ENCODE measurements around the gene DNAH6. TPM values are rescaled to one million over a fixed set of nuclear protein-coding genes. Genes with fewer than 3 reads are reported as not detected.

Gene DNAH6
- total and polyA plus RNA-seq, 9 of the 15 experiments (the other 6 are each of a cell fraction or from before 2014, with no cell fraction given) = 0.01 to 0.04 (median 0.01) TPM; not detected in 5

DNA sequence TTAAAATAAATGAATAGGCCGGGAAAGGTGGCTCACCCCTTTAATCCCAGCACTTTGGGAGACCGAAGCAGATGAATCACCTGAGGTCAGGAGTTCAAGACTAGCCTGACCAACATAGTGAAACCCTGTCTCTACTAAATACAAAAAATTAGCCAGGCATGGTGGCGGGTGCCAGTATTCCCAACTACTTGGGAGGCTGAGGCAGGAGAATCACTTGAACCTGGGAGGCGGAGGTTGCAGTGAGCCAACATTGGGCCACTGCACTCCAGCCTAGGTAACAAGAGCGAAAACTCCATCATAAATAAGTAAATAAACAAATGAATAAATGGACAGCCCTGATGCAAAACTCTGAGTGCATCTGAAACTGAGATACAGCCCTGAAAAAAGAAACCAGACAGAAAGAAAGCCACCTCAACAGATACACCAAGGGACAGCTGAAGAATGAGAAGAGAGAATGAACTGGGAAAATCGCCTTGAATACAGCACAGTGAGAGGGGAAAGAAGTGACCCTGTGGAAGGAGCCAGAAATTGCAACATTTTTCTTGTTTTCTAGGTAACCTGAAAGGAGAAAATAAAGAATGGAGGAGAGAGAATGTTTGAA lies 300.2 kb downstream of the DNAH6 start (continued):
- TF ChIP-seq, protein P1, sequence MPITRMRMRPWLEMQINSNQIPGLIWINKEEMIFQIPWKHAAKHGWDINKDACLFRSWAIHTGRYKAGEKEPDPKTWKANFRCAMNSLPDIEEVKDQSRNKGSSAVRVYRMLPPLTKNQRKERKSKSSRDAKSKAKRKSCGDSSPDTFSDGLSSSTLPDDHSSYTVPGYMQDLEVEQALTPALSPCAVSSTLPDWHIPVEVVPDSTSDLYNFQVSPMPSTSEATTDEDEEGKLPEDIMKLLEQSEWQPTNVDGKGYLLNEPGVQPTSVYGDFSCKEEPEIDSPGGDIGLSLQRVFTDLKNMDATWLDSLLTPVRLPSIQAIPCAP (CRISPR knock-in tag; IDR thresholded peaks at IDR 0.05; ENCODE audit: borderline replicate concordance) = no peak
- TF ChIP-seq ESRRA (IDR thresholded peaks at IDR 0.05; ENCODE audit: borderline replicate concordance, low read depth) = no peak
- no peak for TF ChIP-seq U2AF1 (optimal IDR thresholded peaks at IDR 0.05; ENCODE audit: low read depth, low read length)

- no TSS peak for BruUV-seq (replicated peaks)
- H4K20me1 ChIP-seq (replicated peaks; ENCODE audit: control insufficient read depth, insufficient read depth, low read length) = no peaks in the 10 kb centered on the region
- H3K4me1 ChIP-seq (replicated peaks in 1 of 2; ENCODE audit: control insufficient read depth in 2 of 2, insufficient read depth in 2 of 2, low read length in 2 of 2) = no peaks in the 10 kb centered on the region
- DNase-seq (ENCODE audit: extremely low read depth in 1 of 4, low spot score in 3 of 4) (no peak), ATAC-seq (no peak), FAIRE-seq (no peak)
- ChIA-PET POLR2A (no interaction called here), CTCF (ENCODE audit: low intra/inter-chr PET ratio) (interaction anchor here (0.6 kb wide), 1 partner anchor 302 kb away, joined by 3 read pairs; no protein-coding TSS in a partner anchor)
- H3K27me3 ChIP-seq (ENCODE audit: control insufficient read depth in 2 of 2, insufficient read depth in 2 of 2, low read length in 2 of 2) = peaks cover 5 to 24% of the 10 kb centered on the region in 2 experiments; a peak in 4 of 5 replicates
- H3K4me3 ChIP-seq = no peak overlapping the region
- intact Hi-C loops (cut with micrococcal nuclease) (no loop called here), in situ Hi-C loops (cut with MboI) (no loop called here)
- H3K27ac ChIP-seq (ENCODE audit: extremely low read depth, low read depth, low read length) = no peak overlapping the region
- H3K36me3 ChIP-seq (ENCODE audit: control insufficient read depth, insufficient read depth, low read length) = no peaks in the 10 kb centered on the region
- 0% methylated on average over 2 of the region's 2 CpGs for WGBS (ENCODE audit: insufficient coverage, low coverage, missing lambda C conversion rate)
- no peaks in the 10 kb centered on the region for H3K9me3 ChIP-seq (replicated peaks; ENCODE audit: control insufficient read depth, insufficient read depth, low read depth, low read length)
- H3K9ac ChIP-seq (ENCODE audit: insufficient read depth in 1 of 2, low read depth in 2 of 2, low read length in 2 of 2) = no peak overlapping the region
- H3K79me2 ChIP-seq (ENCODE audit: control insufficient read depth, insufficient read depth, low read length) = no peaks in the 10 kb centered on the region
- no peaks in the 10 kb centered on the region for H3K9me1 ChIP-seq (ENCODE audit: control insufficient read depth, insufficient read depth, low read length)
- no peak overlapping the region for H2AFZ ChIP-seq (ENCODE audit: low read depth, low read length)
- no peak overlapping the region for H3K4me2 ChIP-seq (ENCODE audit: insufficient read depth, low read length)
- TF ChIP-seq ZNF639 (CRISPR knock-in tag; conservative IDR thresholded peaks at IDR 0.05 in 1 of 2, IDR thresholded peaks at IDR 0.05 in 1 of 2) (no peak), CREB1 (IDR thresholded peaks at IDR 0.05) (no peak), CREB1 (CRISPR knock-in tag; IDR thresholded peaks at IDR 0.05) (no peak), ZNF263 (CRISPR knock-in tag; IDR thresholded peaks at IDR 0.05; ENCODE audit: borderline replicate concordance) (no peak), NFATC3 (IDR thresholded peaks at IDR 0.05) (no peak), CEBPB (tag; IDR thresholded peaks at IDR 0.05) (no peak), PCBP1 (IDR thresholded peaks at IDR 0.05; ENCODE audit: low read depth, low read length, poor library complexity, severe bottlenecking) (no peak), CREBBP (IDR thresholded peaks at IDR 0.05; ENCODE audit: low read depth, low read length) (no peak), NR2C1 (IDR thresholded peaks at IDR 0.05) (no peak), NR2C1 (tag; IDR thresholded peaks at IDR 0.05) (no peak), PURB (CRISPR knock-in tag; IDR thresholded peaks at IDR 0.05; ENCODE audit: low read depth) (no peak), TCF7L2 (IDR thresholded peaks at IDR 0.05; ENCODE audit: low read depth, low read length) (no peak), NCOA2 (IDR thresholded peaks at IDR 0.05; ENCODE audit: partially characterized antibody in 2 of 2) (no peak), ADNP (tag; IDR thresholded peaks at IDR 0.05) (no peak), KLF1 (tag; IDR thresholded peaks at IDR 0.05) (no peak)
- TF ChIP-seq, protein P2, sequence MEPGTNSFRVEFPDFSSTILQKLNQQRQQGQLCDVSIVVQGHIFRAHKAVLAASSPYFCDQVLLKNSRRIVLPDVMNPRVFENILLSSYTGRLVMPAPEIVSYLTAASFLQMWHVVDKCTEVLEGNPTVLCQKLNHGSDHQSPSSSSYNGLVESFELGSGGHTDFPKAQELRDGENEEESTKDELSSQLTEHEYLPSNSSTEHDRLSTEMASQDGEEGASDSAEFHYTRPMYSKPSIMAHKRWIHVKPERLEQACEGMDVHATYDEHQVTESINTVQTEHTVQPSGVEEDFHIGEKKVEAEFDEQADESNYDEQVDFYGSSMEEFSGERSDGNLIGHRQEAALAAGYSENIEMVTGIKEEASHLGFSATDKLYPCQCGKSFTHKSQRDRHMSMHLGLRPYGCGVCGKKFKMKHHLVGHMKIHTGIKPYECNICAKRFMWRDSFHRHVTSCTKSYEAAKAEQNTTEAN (CRISPR knock-in tag; IDR thresholded peaks at IDR 0.05) = no peak
Observed at GRCh38 chr2:84817239-84817655, 300.9 kb downstream of the DNAH6 start.
